ENCODE data around the gene H2BK1.

Gene H2BK1

GRCh38 chr7:151201751-151202150 lies 8.5 kb downstream of the H2BK1 start:
- H3K4me1 Mint-ChIP-seq, result peaks cover 18% of the 10 kb centered on the region

GRCh38 chr7:151201344-151201743 lies 8.9 kb downstream of the H2BK1 start:
- no peak for DNase-seq (ENCODE audit: low spot score in 2 of 2)
- Mint-ChIP-seq H3K9me3 (no peaks in the 10 kb centered on the region), H3K4me3 (no peak overlapping the region), H3K36me3 (ENCODE audit: insufficient read depth) (peaks cover 4% of the 10 kb centered on the region), H3K27ac (ENCODE audit: low read depth) (no peak overlapping the region), H3K4me1 (peaks cover 14% of the 10 kb centered on the region), H3K27me3 (peaks cover 38% of the 10 kb centered on the region)
- no peak for ATAC-seq (replicated peaks; ENCODE audit: extremely low read depth, poor library complexity, severe bottlenecking)

More at GRCh38 chr7:151201751-151202150, 8.5 kb downstream of the H2BK1 start:
- no peak for ATAC-seq (replicated peaks; ENCODE audit: extremely low read depth, poor library complexity, severe bottlenecking)
- no peak for DNase-seq (ENCODE audit: low spot score in 2 of 2)
- no peak overlapping the region for H3K4me3 Mint-ChIP-seq
- H3K36me3 Mint-ChIP-seq (ENCODE audit: insufficient read depth), result peaks cover 4% of the 10 kb centered on the region
- no peaks in the 10 kb centered on the region for H3K9me3 Mint-ChIP-seq
- peaks cover 38% of the 10 kb centered on the region for H3K27me3 Mint-ChIP-seq
- no peak overlapping the region for H3K27ac Mint-ChIP-seq (ENCODE audit: low read depth)

- ATAC-seq (replicated peaks; ENCODE audit: extremely low read depth, poor library complexity, severe bottlenecking), result no peak
- no peak overlapping the region for H3K4me3 Mint-ChIP-seq
- no peak for DNase-seq (ENCODE audit: low spot score in 2 of 2)
- H3K36me3 Mint-ChIP-seq (ENCODE audit: insufficient read depth), result peaks cover 4% of the 10 kb centered on the region
- H3K27ac Mint-ChIP-seq (ENCODE audit: low read depth), result no peak overlapping the region
- H3K9me3 Mint-ChIP-seq, result no peaks in the 10 kb centered on the region
- peaks cover 25% of the 10 kb centered on the region for H3K27me3 Mint-ChIP-seq
- H3K4me1 Mint-ChIP-seq, result peaks cover 7% of the 10 kb centered on the region
Observed at GRCh38 chr7:151198945-151199848, 11.1 kb downstream of the H2BK1 start.

GRCh38 chr7:151197932-151198331 lies 12.4 kb downstream of the H2BK1 start:
- H3K9me3 Mint-ChIP-seq, result no peaks in the 10 kb centered on the region
- H3K4me1 Mint-ChIP-seq, result peaks cover 8% of the 10 kb centered on the region
- peaks cover 14% of the 10 kb centered on the region for H3K27me3 Mint-ChIP-seq
- no peak overlapping the region for H3K27ac Mint-ChIP-seq (ENCODE audit: low read depth)
- DNase-seq (ENCODE audit: low spot score in 2 of 2), result no peak
- H3K4me3 Mint-ChIP-seq, result no peak overlapping the region
- peaks cover 2% of the 10 kb centered on the region for H3K36me3 Mint-ChIP-seq (ENCODE audit: insufficient read depth)
- ATAC-seq (replicated peaks; ENCODE audit: extremely low read depth, poor library complexity, severe bottlenecking), result no peak

- Mint-ChIP-seq H3K36me3 (ENCODE audit: insufficient read depth) (peaks cover 2% of the 10 kb centered on the region), H3K27ac (ENCODE audit: low read depth) (no peak overlapping the region), H3K9me3 (no peaks in the 10 kb centered on the region), H3K27me3 (peaks cover 5% of the 10 kb centered on the region), H3K4me3 (no peak overlapping the region), H3K4me1 (peaks cover 8% of the 10 kb centered on the region)
- ATAC-seq (replicated peaks; ENCODE audit: extremely low read depth, poor library complexity, severe bottlenecking), result no peak
- no peak for DNase-seq (ENCODE audit: low spot score in 2 of 2)
Observed at GRCh38 chr7:151195616-151196450, 14.5 kb downstream of the H2BK1 start.

- Mint-ChIP-seq H3K4me3 (no peak overlapping the region), H3K36me3 (ENCODE audit: insufficient read depth) (peaks cover under 1% of the 10 kb centered on the region), H3K27me3 (peaks cover 17% of the 10 kb centered on the region), H3K27ac (ENCODE audit: low read depth) (no peak overlapping the region), H3K9me3 (no peaks in the 10 kb centered on the region), H3K4me1 (peaks cover 8% of the 10 kb centered on the region)
- DNase-seq (ENCODE audit: low spot score in 2 of 2) (no peak), ATAC-seq (replicated peaks; ENCODE audit: extremely low read depth, poor library complexity, severe bottlenecking) (no peak)
Observed at GRCh38 chr7:151194188-151194587, 16.1 kb downstream of the H2BK1 start.

GRCh38 chr7:151193203-151193978 lies 16.9 kb downstream of the H2BK1 start:
- H3K4me1 Mint-ChIP-seq, result peaks cover 8% of the 10 kb centered on the region
- no peaks in the 10 kb centered on the region for H3K36me3 Mint-ChIP-seq (ENCODE audit: insufficient read depth)
- no peak for ATAC-seq (replicated peaks; ENCODE audit: extremely low read depth, poor library complexity, severe bottlenecking)
- H3K9me3 Mint-ChIP-seq, result no peaks in the 10 kb centered on the region
- H3K27ac Mint-ChIP-seq (ENCODE audit: low read depth), result no peak overlapping the region
- H3K4me3 Mint-ChIP-seq, result no peak overlapping the region
- no peak for DNase-seq (ENCODE audit: low spot score in 2 of 2)
- peaks cover 17% of the 10 kb centered on the region for H3K27me3 Mint-ChIP-seq

GRCh38 chr7:151192002-151192539 lies 18.2 kb downstream of the H2BK1 start:
- Mint-ChIP-seq H3K36me3 (ENCODE audit: insufficient read depth) (peaks cover 2% of the 10 kb centered on the region), H3K9me3 (no peaks in the 10 kb centered on the region), H3K27ac (ENCODE audit: low read depth) (no peak overlapping the region), H3K4me3 (no peak overlapping the region), H3K27me3 (peaks cover 17% of the 10 kb centered on the region), H3K4me1 (peaks cover 8% of the 10 kb centered on the region)
- no peak for ATAC-seq (replicated peaks; ENCODE audit: extremely low read depth, poor library complexity, severe bottlenecking)
- DNase-seq (ENCODE audit: low spot score in 2 of 2), result no peak

GRCh38 chr7:151191544-151191943 lies 18.7 kb downstream of the H2BK1 start:
- Mint-ChIP-seq H3K27ac (ENCODE audit: low read depth) (no peak overlapping the region), H3K27me3 (peaks cover 17% of the 10 kb centered on the region), H3K4me3 (no peak overlapping the region), H3K36me3 (ENCODE audit: insufficient read depth) (peaks cover 2% of the 10 kb centered on the region), H3K9me3 (no peaks in the 10 kb centered on the region), H3K4me1 (peaks cover 8% of the 10 kb centered on the region)
- DNase-seq (ENCODE audit: low spot score in 2 of 2), result no peak
- no peak for ATAC-seq (replicated peaks; ENCODE audit: extremely low read depth, poor library complexity, severe bottlenecking)

GRCh38 chr7:151189038-151189437 lies 21.2 kb downstream of the H2BK1 start:
- DNase-seq (ENCODE audit: low spot score in 2 of 2) (no peak), ATAC-seq (replicated peaks; ENCODE audit: extremely low read depth, poor library complexity, severe bottlenecking) (no peak)
- Mint-ChIP-seq H3K4me1 (no peaks in the 10 kb centered on the region), H3K9me3 (no peaks in the 10 kb centered on the region), H3K27me3 (peaks cover 17% of the 10 kb centered on the region), H3K27ac (ENCODE audit: low read depth) (no peak overlapping the region), H3K36me3 (ENCODE audit: insufficient read depth) (peaks cover 2% of the 10 kb centered on the region), H3K4me3 (no peak overlapping the region)

- Mint-ChIP-seq H3K36me3 (ENCODE audit: insufficient read depth) (peaks cover 2% of the 10 kb centered on the region), H3K4me1 (no peaks in the 10 kb centered on the region), H3K9me3 (no peaks in the 10 kb centered on the region), H3K4me3 (no peak overlapping the region), H3K27ac (ENCODE audit: low read depth) (no peak overlapping the region), H3K27me3 (peaks cover 17% of the 10 kb centered on the region)
- DNase-seq (ENCODE audit: low spot score in 2 of 2) (no peak), ATAC-seq (replicated peaks; ENCODE audit: extremely low read depth, poor library complexity, severe bottlenecking) (no peak)
Observed at GRCh38 chr7:151188252-151188542, 22.1 kb downstream of the H2BK1 start.
